Loucy (cell line): ENCODE measurements around the gene FYN.
A peak's percentile ranks its signal among the peaks of the same experiment; 100 is the strongest.

Experiments
- H2AFZ ChIP-seq: fragments of 200-600 bp; sonication (generic); 2 replicates; pipeline ENCODE4 v1.6.0; 2016; ENCODE audit warnings: antibody characterized with exemption, mild to moderate bottlenecking, low read length, moderate library complexity
- H3F3A ChIP-seq: fragments of 200-600 bp; 2 replicates; pipeline ENCODE4 v1.6.0; 2016; ENCODE audit warnings: antibody characterized with exemption, low read depth, mild to moderate bottlenecking
- H3K27me3 ChIP-seq: fragments of 200-600 bp; sonication (generic); 2 replicates; pipeline ENCODE4 v1.6.1; 2014; ENCODE audit warnings: low read length, mild to moderate bottlenecking; ENCODE audit not compliant: insufficient read depth, poor library complexity, severe bottlenecking
- H3K36me3 ChIP-seq: fragments of 200-600 bp; sonication (generic); 2 replicates; pipeline ENCODE4 v1.6.1; 2016; ENCODE audit warnings: low read length; ENCODE audit not compliant: insufficient read depth
- H3K4me1 ChIP-seq: fragments of 200-600 bp; sonication (generic); 2 replicates; pipeline ENCODE4 v1.5.1; 2014; ENCODE audit warnings: low read length, mild to moderate bottlenecking; ENCODE audit not compliant: insufficient read depth, poor library complexity, severe bottlenecking
- H3K4me2 ChIP-seq: fragments of 200-600 bp; sonication (generic); 2 replicates; pipeline ENCODE4 v1.6.0; 2014; ENCODE audit warnings: antibody characterized with exemption, low read length, low read depth, mild to moderate bottlenecking; ENCODE audit not compliant: poor library complexity, severe bottlenecking
- H3K4me3 ChIP-seq: fragments of 200-600 bp; sonication (generic); 2 replicates; pipeline ENCODE4 v1.5.1; 2014; ENCODE audit warnings: low read length, mild to moderate bottlenecking, mixed read lengths; ENCODE audit not compliant: poor library complexity, severe bottlenecking
- H3K79me2 ChIP-seq: fragments of 200-600 bp; sonication (generic); 2 replicates; pipeline ENCODE4 v1.6.1; 2014; ENCODE audit warnings: low read length; ENCODE audit not compliant: insufficient read depth
- H3K9ac ChIP-seq: fragments of 200-600 bp; sonication (generic); 2 replicates; pipeline ENCODE4 v1.6.0; 2014; ENCODE audit warnings: mild to moderate bottlenecking, low read depth, low read length, moderate library complexity; ENCODE audit not compliant: poor library complexity, severe bottlenecking
- H3K9me2 ChIP-seq: fragments of 200-600 bp; sonication (generic); replicated peaks from 2 replicates; pipeline ENCODE4 v1.6.1; 2016; ENCODE audit warnings: low read depth, low read length, mixed read lengths
- H3K9me3 ChIP-seq: fragments of 200-600 bp; sonication (generic); 2 replicates; pipeline ENCODE4 v1.6.1; 2014; ENCODE audit warnings: mild to moderate bottlenecking, antibody characterized with exemption, low read length, low read depth; ENCODE audit not compliant: insufficient read depth
- H4K20me1 ChIP-seq: fragments of 200-600 bp; sonication (generic); 2 replicates; pipeline ENCODE4 v1.6.0; 2014; ENCODE audit warnings: antibody characterized with exemption, low read length, mild to moderate bottlenecking; ENCODE audit not compliant: insufficient read depth, poor library complexity, severe bottlenecking
- CTCF ChIP-seq: fragments of 200-600 bp; sonication (generic); conservative IDR thresholded peaks from 2 replicates; pipeline ENCODE4 v1.5.1; 2014; ENCODE audit warnings: mild to moderate bottlenecking, antibody characterized with exemption, low read length
- EZH2phosphoT487 ChIP-seq: fragments of 200-600 bp; IDR thresholded peaks from 2 replicates; pipeline ENCODE4 v1.6.1; 2018; ENCODE audit warnings: antibody characterized with exemption, mild to moderate bottlenecking, moderate library complexity, borderline replicate concordance

FYN gene

GRCh38 chr6:111843347-111844147 is 29.7 kb downstream of the FYN start:
- Histone ChIP-seq H4K20me1 (peaks cover 10% of the 10 kb centered on the region), H3K4me3 (no peak overlapping the region), H3K9ac (no peak overlapping the region), H3F3A (no peaks in the 10 kb centered on the region; the same call in 1 of the 2 replicates), H3K9me3 (no peaks in the 10 kb centered on the region), H3K79me2 (peaks cover 91% of the 10 kb centered on the region), H3K9me2 (no peaks in the 10 kb centered on the region), H2AFZ (no peak overlapping the region), H3K4me1 (peaks cover 91% of the 10 kb centered on the region), H3K36me3 (peaks cover 11% of the 10 kb centered on the region; the same call in 1 of the 2 replicates), H3K4me2 (peak overlapping the region; percentile 66), H3K27me3 (no peaks in the 10 kb centered on the region)
- TF ChIP-seq EZH2phosphoT487 (no peak), CTCF (no peak)

GRCh38 chr6:111842891-111843290 is 30.4 kb downstream of the FYN start:
- TF ChIP-seq CTCF (no peak), EZH2phosphoT487 (no peak)
- no peaks in the 10 kb centered on the region for H3K27me3 ChIP-seq
- H3K9ac ChIP-seq, result peak overlapping the region; percentile 53
- H3K4me3 ChIP-seq, result peak overlapping the region; percentile 43
- H3F3A ChIP-seq, result no peaks in the 10 kb centered on the region; the same call in 1 of the 2 replicates
- no peak overlapping the region for H2AFZ ChIP-seq
- peaks cover 10% of the 10 kb centered on the region for H4K20me1 ChIP-seq
- peaks cover 91% of the 10 kb centered on the region for H3K79me2 ChIP-seq
- H3K9me2 ChIP-seq, result no peaks in the 10 kb centered on the region
- peaks cover 97% of the 10 kb centered on the region for H3K4me1 ChIP-seq
- H3K36me3 ChIP-seq, result peaks cover 11% of the 10 kb centered on the region; the same call in 1 of the 2 replicates
- peak overlapping the region; percentile 66 for H3K4me2 ChIP-seq
- H3K9me3 ChIP-seq, result no peaks in the 10 kb centered on the region

GRCh38 chr6:111842271-111842822 is 30.9 kb downstream of the FYN start:
- H4K20me1 ChIP-seq, result peaks cover 9% of the 10 kb centered on the region
- H3F3A ChIP-seq, result peaks cover under 1% of the 10 kb centered on the region; the same call in 1 of the 2 replicates
- H3K27me3 ChIP-seq, result no peaks in the 10 kb centered on the region
- H3K4me1 ChIP-seq, result peaks cover 100% of the 10 kb centered on the region
- peaks cover 91% of the 10 kb centered on the region for H3K79me2 ChIP-seq
- H3K9me2 ChIP-seq, result no peaks in the 10 kb centered on the region
- H3K4me2 ChIP-seq, result peak overlapping the region; percentile 66
- TF ChIP-seq CTCF, result no peak
- TF ChIP-seq EZH2phosphoT487, result no peak
- peaks cover 11% of the 10 kb centered on the region; the same call in 1 of the 2 replicates for H3K36me3 ChIP-seq
- H2AFZ ChIP-seq, result no peak overlapping the region
- no peaks in the 10 kb centered on the region for H3K9me3 ChIP-seq
- peak overlapping the region; percentile 53 for H3K9ac ChIP-seq
- peak overlapping the region; percentile 43 for H3K4me3 ChIP-seq
